ENCODE results near the gene LRRC9. TPM values are rescaled to one million over a fixed set of nuclear protein-coding genes. Genes with fewer than 3 reads are reported as not detected.
A peak's percentile ranks its signal among the peaks of the same experiment; 100 is the strongest.

LRRC9 gene
- total RNA-seq, 4 donors from 2014 or later, result not detected

DNA sequence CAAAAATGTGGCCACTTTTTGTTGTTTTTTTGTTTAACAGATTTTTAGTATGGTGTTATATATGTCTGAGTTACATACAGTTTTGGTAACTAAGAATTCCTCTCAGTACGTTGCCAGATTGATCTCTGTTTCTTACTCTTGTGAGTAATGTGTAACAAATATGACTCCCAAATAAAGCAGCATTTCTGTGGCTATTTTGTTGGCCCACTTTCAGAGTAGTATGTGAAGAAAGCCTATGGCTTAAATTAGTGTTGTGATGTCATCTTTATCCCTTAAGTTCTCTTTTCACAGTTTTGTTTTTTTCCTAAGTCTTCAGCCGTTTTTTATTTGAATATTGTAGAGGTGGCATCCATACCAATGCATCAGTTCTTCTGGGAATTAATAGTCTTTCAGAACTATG is 182.4 kb downstream of the LRRC9 start:
- no peaks in the 10 kb centered on the region for H3K9me3 ChIP-seq
- no peak overlapping the region for H3K27ac ChIP-seq
- no peaks in the 10 kb centered on the region for H3K27me3 ChIP-seq
- H3K4me3 ChIP-seq, result no peak overlapping the region
- H3K36me3 ChIP-seq, result peaks cover 0 to 9% (median 0%) of the 10 kb centered on the region in 3 donors
- no peak for DNase-seq (ENCODE audit: low spot score in 2 of 2)
- 16 to 18% methylated on average over 2 of the region's 2 CpGs for WGBS, 2 donors
- TF ChIP-seq POLR2A (IDR thresholded peaks at IDR 0.05), result no peak
- no peak for TF ChIP-seq EP300 (IDR thresholded peaks at IDR 0.05)
- TF ChIP-seq, protein P1, sequence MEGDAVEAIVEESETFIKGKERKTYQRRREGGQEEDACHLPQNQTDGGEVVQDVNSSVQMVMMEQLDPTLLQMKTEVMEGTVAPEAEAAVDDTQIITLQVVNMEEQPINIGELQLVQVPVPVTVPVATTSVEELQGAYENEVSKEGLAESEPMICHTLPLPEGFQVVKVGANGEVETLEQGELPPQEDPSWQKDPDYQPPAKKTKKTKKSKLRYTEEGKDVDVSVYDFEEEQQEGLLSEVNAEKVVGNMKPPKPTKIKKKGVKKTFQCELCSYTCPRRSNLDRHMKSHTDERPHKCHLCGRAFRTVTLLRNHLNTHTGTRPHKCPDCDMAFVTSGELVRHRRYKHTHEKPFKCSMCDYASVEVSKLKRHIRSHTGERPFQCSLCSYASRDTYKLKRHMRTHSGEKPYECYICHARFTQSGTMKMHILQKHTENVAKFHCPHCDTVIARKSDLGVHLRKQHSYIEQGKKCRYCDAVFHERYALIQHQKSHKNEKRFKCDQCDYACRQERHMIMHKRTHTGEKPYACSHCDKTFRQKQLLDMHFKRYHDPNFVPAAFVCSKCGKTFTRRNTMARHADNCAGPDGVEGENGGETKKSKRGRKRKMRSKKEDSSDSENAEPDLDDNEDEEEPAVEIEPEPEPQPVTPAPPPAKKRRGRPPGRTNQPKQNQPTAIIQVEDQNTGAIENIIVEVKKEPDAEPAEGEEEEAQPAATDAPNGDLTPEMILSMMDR (IDR thresholded peaks at IDR 0.05), result no peak
- H3K4me1 ChIP-seq, result peaks cover 0 to 28% (median 0%) of the 10 kb centered on the region in 4 donors

DNA sequence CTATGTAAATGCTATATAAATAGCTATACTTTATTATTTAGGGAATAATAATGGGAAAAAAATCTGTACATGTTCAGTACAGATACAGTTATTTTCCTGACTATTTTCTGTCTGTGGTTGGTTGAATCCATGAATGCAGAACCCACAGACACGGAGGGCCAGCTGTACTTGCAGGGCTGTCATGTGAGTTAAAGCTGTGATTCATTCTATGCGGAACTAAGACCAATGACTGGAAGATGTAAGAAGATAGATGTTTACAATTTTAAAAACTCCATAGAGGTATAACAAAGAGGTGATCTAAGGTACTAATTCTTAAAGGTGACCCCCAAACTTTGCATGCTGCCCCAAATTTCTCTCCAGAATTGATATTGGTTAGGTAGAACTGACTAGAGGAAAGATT is 186.4 kb downstream of the LRRC9 start:
- no peak for DNase-seq (ENCODE audit: low spot score in 2 of 2)
- no peaks in the 10 kb centered on the region for H3K9me3 ChIP-seq
- no peak overlapping the region for H3K4me3 ChIP-seq
- no peaks in the 10 kb centered on the region for H3K27me3 ChIP-seq
- H3K4me1 ChIP-seq, result peaks cover 0 to 32% (median 0%) of the 10 kb centered on the region in 4 donors
- WGBS, 2 donors, result 48 to 49% methylated on average over 2 of the region's 2 CpGs
- TF ChIP-seq POLR2A (IDR thresholded peaks at IDR 0.05) (no peak), EP300 (IDR thresholded peaks at IDR 0.05) (peak in 1 of 2 donors; percentile 20)
- TF ChIP-seq, protein P1 (IDR thresholded peaks at IDR 0.05), result no peak
- peaks cover 0 to 22% (median 0%) of the 10 kb centered on the region in 3 donors for H3K36me3 ChIP-seq
- peak overlapping the region in 2 of 4 donors; percentile 26 to 40 for H3K27ac ChIP-seq

DNA sequence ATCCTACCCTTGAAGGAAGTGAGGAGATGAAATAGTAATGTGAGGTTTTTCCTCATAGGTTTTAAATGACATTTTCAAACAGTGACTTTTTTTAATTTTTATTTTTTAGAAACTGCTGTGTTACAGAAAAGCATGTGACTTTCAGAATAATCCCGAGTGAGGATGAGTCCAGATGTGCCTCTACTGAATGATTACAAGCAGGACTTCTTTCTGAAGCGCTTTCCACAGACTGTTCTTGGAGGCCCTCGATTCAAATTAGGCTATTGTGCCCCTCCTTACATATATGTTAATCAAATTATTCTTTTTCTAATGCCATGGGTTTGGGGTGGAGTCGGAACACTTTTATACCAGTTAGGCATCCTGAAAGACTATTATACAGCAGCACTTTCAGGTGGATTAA is 187.5 kb downstream of the LRRC9 start:
- no peak for DNase-seq (ENCODE audit: low spot score in 2 of 2)
- Histone ChIP-seq H3K4me3 (no peak overlapping the region), H3K27ac (peak overlapping the region in 1 of 4 donors; percentile 26), H3K9me3 (no peaks in the 10 kb centered on the region), H3K27me3 (no peaks in the 10 kb centered on the region), H3K4me1 (peaks cover 0 to 32% (median 0%) of the 10 kb centered on the region in 4 donors), H3K36me3 (peaks cover 0 to 22% (median 0%) of the 10 kb centered on the region in 3 donors)
- WGBS, 2 donors, result 69 to 78% methylated on average over 4 of the region's 4 CpGs
- no peak for TF ChIP-seq POLR2A (IDR thresholded peaks at IDR 0.05)

DNA sequence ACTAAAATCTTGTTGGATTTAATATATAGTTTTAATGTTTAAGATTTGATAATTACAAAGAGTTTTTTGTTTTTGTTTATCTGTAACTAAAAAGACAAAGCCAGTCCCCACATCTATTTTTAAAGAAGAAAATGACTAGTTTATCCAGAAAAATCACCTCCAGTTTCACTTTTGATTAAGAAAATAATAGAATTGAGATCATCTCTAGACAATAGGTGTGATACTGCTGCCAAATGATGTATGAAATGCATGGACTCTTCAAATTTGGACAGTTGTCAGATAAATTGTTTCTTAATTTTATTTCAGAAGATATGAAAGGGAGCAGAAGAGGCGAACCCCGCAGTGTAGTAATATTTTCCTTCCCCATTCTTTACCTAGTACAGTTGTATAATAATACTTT is 191.8 kb downstream of the LRRC9 start:
- Histone ChIP-seq H3K4me3 (no peak overlapping the region), H3K27ac (no peak overlapping the region), H3K4me1 (peaks cover 0 to 20% (median 0%) of the 10 kb centered on the region in 4 donors), H3K27me3 (no peaks in the 10 kb centered on the region), H3K9me3 (no peaks in the 10 kb centered on the region), H3K36me3 (peaks cover 0 to 40% (median 6%) of the 10 kb centered on the region in 3 donors)
- WGBS, 2 donors, result 88% methylated on average over 2 of the region's 2 CpGs
- TF ChIP-seq, protein P1 (IDR thresholded peaks at IDR 0.05), result no peak
- TF ChIP-seq EP300 (IDR thresholded peaks at IDR 0.05) (no peak), POLR2A (IDR thresholded peaks at IDR 0.05) (no peak)
- no peak for DNase-seq (ENCODE audit: low spot score in 2 of 2)

Other genes starting within 250 kb of the LRRC9 start
- 10 to 100 TPM in 3 of 4 donors, 1 to 10 TPM in 1; 7.5 to 20.7 (median 14.6) TPM for gene RTN1, start 49.4 kb upstream of the LRRC9 start, total RNA-seq
- 10 to 100 TPM; 52.2 to 74.7 (median 62.9) TPM for gene PCNX4, start 171.8 kb downstream of the LRRC9 start, total RNA-seq
- gene DHRS7, start 245.3 kb downstream of the LRRC9 start, total RNA-seq, result 100 to 1,000 TPM in 1 of 4 donors, 10 to 100 TPM in 3; 77.1 to 126 (median 85.6) TPM